Peyer's patch (tissue), 4 donors: ENCODE results near the gene LAMC2.

ENCODE experiments used
- CTCF ChIP-seq, 6 experiments: fragments of 450-650 bp in 4 of 6; fragments of 200-600 bp in 2 of 6; sonication (generic) in 1 of 6; IDR thresholded peaks; one replicate each; pipeline ENCODE4 v1.5.1; 2017 to 2019; ENCODE audit warnings: antibody characterized with exemption in 6 of 6, mild to moderate bottlenecking in 3 of 6, moderate library complexity in 1 of 6
- POLR2A ChIP-seq, 2 donors: fragments of 450-650 bp; IDR thresholded peaks; one replicate each; pipeline ENCODE4 v1.5.1; 2017; ENCODE audit warnings: antibody characterized with exemption in 2 of 2, mild to moderate bottlenecking in 2 of 2, moderate library complexity in 2 of 2

- TF ChIP-seq CTCF (IDR thresholded peaks at IDR 0.05), result no peak
- TF ChIP-seq POLR2A (IDR thresholded peaks at IDR 0.05), result no peak
Measured at GRCh38 chr1:183290628-183291027, 104.6 kb downstream of the LAMC2 start.
